ENCODE measurements around the gene GRID2IP. TPM values are rescaled to one million over a fixed set of nuclear protein-coding genes. Genes with fewer than 3 reads are reported as not detected.

Gene GRID2IP
- total RNA-seq, 3 donors from 2014 or later: 0.41 to 1.0 (median 0.58) TPM

DNA sequence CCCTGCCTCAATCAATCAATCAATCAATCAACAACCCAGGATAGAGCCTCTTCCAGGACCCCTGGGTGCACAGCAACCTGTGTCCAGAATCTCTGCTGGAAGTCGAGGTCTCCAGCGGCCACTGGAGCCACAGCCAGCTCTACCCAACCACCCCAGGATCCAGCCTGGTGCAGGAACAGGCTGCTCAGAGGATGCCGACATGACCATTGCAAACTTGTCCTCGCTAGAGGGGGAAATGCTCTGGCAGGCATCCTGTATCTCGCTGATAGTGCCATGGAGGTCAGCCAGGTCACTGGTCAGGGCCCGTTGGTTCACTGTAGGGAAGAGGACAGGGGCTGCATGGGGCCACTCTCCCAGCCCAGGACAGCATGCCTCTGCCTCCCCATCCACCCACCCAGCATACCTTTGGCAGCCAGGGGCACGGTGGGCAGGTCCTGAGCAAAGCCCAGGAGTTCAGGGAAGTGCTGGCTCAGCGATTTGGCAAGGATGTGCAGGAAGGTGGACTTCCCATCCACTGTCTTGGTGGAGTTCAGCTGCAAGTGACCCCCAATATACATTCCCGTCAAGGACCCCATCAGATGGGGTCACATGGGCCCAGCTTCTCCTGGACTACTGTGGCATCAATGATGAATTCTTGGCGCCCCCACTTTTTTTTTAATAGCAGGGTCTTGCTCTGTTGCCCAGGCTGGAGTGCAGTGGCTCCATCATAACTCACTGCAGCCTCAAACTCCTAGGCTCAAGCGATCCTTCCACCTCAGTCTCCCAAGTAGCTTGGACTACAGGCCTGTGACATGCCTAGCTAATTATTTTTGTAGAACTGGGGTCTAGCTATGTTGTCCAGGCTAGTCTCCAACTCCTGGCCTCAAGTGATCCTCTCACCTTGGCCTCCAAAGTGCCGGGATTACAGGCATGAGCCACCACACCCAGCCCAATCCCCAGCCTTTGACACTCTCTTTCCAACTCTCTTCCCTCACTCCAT lies 49.4 kb downstream of the GRID2IP start:
- intact Hi-C loops (cut with DNase I, micrococcal nuclease): no loop called here
- Histone ChIP-seq H3K4me3 (no peak overlapping the region), H3K9me3 (no peaks in the 10 kb centered on the region), H3K4me1 (ENCODE audit: low read depth) (peaks cover 9% of the 10 kb centered on the region), H3K36me3 (ENCODE audit: low read depth) (no peaks in the 10 kb centered on the region)
- TF ChIP-seq, protein P1, sequence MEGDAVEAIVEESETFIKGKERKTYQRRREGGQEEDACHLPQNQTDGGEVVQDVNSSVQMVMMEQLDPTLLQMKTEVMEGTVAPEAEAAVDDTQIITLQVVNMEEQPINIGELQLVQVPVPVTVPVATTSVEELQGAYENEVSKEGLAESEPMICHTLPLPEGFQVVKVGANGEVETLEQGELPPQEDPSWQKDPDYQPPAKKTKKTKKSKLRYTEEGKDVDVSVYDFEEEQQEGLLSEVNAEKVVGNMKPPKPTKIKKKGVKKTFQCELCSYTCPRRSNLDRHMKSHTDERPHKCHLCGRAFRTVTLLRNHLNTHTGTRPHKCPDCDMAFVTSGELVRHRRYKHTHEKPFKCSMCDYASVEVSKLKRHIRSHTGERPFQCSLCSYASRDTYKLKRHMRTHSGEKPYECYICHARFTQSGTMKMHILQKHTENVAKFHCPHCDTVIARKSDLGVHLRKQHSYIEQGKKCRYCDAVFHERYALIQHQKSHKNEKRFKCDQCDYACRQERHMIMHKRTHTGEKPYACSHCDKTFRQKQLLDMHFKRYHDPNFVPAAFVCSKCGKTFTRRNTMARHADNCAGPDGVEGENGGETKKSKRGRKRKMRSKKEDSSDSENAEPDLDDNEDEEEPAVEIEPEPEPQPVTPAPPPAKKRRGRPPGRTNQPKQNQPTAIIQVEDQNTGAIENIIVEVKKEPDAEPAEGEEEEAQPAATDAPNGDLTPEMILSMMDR (IDR thresholded peaks at IDR 0.05): no peak
- ATAC-seq (no peak), DNase-seq (peak in 1 of 3 donors; percentile 34)

DNA sequence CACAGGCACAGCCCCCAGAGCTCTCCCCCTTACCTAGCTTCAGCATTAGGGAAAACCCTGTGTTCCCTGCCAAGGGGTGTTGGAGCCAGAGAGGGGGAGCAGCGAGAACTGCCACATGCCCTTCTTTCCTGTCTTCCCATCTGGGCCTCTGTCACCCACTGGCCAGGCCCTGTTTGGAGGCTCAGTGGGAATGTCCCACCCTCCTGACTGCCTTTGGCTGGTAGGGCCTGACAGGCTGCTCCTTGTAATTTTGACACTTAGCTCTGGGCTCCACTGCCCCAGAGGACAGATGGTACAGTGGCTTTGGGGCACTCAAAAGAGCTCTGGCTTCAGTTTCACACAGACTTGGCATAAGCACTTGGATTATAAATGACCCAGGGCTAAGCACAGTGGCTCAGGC lies 50.6 kb downstream of the GRID2IP start:
- H3K9me3 ChIP-seq: no peaks in the 10 kb centered on the region
- H3K36me3 ChIP-seq (ENCODE audit: low read depth): no peaks in the 10 kb centered on the region
- H3K4me3 ChIP-seq: no peak overlapping the region
- peaks cover 9% of the 10 kb centered on the region for H3K4me1 ChIP-seq (ENCODE audit: low read depth)
- ATAC-seq (no peak), DNase-seq (peak in 1 of 3 donors; percentile 27)
- TF ChIP-seq, protein P1 (IDR thresholded peaks at IDR 0.05): no peak
- intact Hi-C loops (cut with DNase I, micrococcal nuclease): no loop called here

DNA sequence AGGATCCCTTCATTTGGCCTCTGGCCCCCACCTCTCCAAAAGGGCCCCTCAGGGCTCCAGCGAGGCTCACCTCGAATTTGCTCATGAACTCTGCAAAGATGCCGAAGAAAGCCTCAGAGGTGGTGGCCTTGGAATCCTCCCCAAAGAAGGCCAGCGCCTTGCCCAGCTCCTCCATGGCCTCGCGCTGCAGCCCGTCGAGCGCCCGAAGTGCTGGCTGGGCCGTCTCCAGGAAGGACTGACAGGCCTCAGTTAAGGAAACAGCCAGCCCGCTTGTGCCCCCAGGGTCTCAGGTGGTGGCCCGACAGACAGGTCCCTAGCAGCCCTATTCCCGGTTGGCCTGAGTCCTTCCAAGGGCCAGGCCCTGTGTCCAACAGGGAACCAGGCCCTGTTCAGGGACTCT lies 53.3 kb downstream of the GRID2IP start:
- intact Hi-C loops (cut with DNase I, micrococcal nuclease): no loop called here
- Histone ChIP-seq H3K9me3 (no peaks in the 10 kb centered on the region), H3K36me3 (ENCODE audit: low read depth) (no peaks in the 10 kb centered on the region), H3K4me1 (ENCODE audit: low read depth) (peaks cover 2% of the 10 kb centered on the region), H3K4me3 (no peak overlapping the region)
- TF ChIP-seq, protein P1 (IDR thresholded peaks at IDR 0.05): no peak
- no peak for ATAC-seq
- peak in 1 of 3 donors; percentile 34 for DNase-seq

DNA sequence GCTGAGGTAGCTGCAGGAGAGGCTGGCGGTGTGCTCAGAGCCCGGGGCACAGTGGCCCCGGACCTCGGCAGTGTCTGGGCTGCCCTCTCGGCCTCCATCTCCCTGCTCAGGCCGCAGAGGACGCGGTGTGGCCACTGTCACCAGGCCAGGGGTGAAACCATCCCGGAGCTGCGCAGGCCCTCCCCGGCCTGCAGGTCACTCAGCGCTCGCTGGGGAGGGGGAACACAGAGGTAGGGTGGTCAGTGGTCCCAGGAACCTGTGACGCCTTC lies 53.7 kb downstream of the GRID2IP start:
- intact Hi-C loops (cut with DNase I, micrococcal nuclease): no loop called here
- no peak overlapping the region for H3K4me3 ChIP-seq
- TF ChIP-seq, protein P1 (IDR thresholded peaks at IDR 0.05): no peak
- H3K36me3 ChIP-seq (ENCODE audit: low read depth): no peaks in the 10 kb centered on the region
- H3K9me3 ChIP-seq: no peaks in the 10 kb centered on the region
- H3K4me1 ChIP-seq (ENCODE audit: low read depth): no peaks in the 10 kb centered on the region
- DNase-seq (no peak), ATAC-seq (no peak)

DNA sequence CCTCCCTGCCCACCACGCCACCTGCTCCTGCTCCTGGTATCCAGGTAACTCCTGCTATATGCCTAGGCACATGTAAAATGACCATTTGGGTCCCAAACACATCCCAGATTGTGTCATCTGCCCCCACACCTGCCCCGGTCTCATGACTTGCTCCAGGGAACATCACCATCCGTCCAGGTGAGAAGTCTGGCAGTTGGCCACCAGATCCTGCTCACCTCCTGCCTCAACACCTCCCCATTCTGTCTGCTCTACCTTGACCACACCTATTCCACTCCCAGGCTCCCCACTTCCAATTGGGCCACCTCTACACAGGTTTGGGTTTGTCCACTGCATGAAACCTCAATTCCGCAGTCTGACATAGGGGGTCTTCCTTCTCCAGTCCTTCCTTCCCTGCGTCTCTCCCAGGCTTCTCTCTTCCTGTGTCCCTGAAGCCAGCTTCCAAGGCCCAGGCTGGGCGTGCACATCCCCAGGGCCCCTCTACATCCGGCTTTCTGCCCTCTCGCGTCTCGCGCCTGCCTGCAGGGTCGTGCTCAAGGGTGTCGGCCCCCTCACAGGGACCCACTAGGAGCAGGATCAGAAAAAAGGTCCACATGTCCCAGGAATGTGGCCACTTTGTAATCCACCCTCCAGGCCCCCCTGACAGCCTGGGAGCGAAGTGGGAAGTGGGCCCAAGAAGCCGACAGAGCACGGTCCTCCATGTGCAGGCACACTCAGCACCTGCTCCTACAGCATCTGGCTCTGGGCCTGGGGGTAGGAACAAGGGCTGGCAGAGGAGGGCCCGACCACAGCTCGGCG lies 54.2 kb downstream of the GRID2IP start:
- H3K9me3 ChIP-seq: no peaks in the 10 kb centered on the region
- no peaks in the 10 kb centered on the region for H3K36me3 ChIP-seq (ENCODE audit: low read depth)
- no peaks in the 10 kb centered on the region for H3K4me1 ChIP-seq (ENCODE audit: low read depth)
- H3K4me3 ChIP-seq: no peak overlapping the region
- intact Hi-C loops (cut with DNase I, micrococcal nuclease): no loop called here
- TF ChIP-seq, protein P1 (IDR thresholded peaks at IDR 0.05): no peak
- no peak for ATAC-seq
- DNase-seq: peak in 1 of 3 donors; percentile 29

All from mucosa of descending colon (tissue), 3 donors.